Measurements from ENCODE around the gene NPHP1.

- TF ChIP-seq EZH2 (IDR thresholded peaks at IDR 0.05; ENCODE audit: insufficient read depth, poor library complexity, severe bottlenecking) (no peak), EZH2phosphoT487 (IDR thresholded peaks at IDR 0.05; ENCODE audit: insufficient read depth, low read depth) (no peak)
Observed at GRCh38 chr2:110101280-110101844, 103.5 kb downstream of the NPHP1 start.
